Fibroblast of skin of left biceps (primary cell): ENCODE data around the gene SLC7A7.
"Not testable (repeated sequence)": the region's sequence is repeated elsewhere in the genome, so short reads cannot be mapped to it uniquely, and the experiment has no call there.

Experiments
- DNase-seq, 2 experiments: peaks; one replicate each; pipeline ENCODE4 v3.0.0-alpha.2; 2013; ENCODE audit warnings: low read depth in 2 of 2

The SLC7A7 gene

DNA sequence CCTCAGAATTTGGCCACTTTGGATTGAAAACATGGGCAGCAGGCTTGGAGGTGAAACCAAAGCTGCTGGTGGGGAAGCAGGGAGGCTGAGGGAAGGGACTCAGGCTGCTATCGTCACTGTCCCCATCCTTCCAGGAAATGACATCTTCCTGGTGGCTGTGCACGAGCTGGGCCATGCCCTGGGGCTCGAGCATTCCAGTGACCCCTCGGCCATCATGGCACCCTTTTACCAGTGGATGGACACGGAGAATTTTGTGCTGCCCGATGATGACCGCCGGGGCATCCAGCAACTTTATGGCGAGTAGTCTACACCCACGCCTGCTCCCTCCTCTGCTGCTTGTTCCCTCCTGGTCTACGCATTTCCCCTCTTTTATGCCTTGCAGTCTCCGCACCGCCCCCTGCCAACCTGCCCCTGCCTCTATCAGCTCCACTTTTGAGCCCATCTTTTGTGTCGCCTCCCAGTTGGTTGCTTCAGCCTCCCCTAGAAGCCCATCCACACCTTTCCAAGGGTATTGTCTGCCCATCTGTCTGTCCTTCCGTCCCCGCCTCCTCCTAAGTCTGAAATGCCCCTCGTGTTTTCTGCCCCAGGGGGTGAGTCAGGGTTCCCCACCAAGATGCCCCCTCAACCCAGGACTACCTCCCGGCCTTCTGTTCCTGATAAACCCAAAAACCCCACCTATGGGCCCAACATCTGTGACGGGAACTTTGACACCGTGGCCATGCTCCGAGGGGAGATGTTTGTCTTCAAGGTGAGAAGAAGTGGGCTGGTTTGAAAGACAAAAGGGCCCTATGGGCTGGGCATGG, 28.1 kb upstream of the SLC7A7 start:
- DNase-seq = no peak

DNA sequence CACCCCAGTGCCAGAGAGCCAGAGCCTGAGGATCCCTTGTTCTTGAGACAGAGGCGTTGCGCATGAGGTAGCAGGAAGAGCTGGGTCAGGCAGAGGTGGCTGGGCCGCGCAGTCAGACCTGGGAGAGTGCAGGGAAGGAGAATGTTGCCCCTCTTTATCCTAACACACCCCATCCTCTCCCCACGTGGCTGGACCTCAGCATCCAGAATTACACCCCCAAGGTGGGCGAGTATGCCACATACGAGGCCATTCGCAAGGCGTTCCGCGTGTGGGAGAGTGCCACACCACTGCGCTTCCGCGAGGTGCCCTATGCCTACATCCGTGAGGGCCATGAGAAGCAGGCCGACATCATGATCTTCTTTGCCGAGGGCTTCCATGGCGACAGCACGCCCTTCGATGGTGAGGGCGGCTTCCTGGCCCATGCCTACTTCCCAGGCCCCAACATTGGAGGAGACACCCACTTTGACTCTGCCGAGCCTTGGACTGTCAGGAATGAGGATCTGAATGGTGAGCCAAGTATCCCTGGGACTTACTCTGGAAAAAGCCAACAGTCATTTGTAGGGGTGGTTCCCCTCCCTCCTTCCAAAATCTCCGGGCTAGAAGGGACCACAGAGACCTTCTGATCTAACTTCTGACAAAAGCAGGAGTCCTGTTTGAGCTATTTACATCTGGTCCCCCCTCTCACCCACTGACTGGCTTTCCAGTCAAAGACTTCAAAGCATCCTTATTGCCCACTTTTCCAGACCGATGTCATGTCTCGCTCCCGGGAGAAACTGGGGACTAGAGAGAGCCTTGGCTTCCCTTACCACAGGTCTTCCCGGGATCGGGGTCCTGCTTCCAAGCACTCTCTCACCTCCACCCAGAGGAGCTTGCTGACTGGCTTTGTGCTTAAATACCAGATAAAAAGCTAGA, 27.2 kb upstream of the SLC7A7 start:
- DNase-seq = no peak

DNA sequence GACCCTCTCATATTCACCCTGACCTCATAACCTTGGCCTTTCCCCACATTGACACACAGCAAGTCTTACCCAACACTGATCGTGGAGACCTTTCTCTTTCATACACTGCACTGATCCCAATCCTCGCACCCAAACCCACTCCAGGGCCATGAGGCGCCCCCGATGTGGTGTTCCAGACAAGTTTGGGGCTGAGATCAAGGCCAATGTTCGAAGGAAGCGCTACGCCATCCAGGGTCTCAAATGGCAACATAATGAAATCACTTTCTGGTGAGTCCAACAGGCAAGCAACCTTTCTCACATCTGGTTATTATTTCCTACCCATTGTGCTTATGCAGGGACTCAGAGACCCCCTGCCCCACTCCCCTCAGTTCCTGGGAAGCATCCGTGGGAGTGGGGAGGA, 26.5 kb upstream of the SLC7A7 start:
- DNase-seq = no peak

GRCh38 chr14:22841311-22841710, 26.1 kb upstream of the SLC7A7 start:
- DNase-seq = no peak

DNA sequence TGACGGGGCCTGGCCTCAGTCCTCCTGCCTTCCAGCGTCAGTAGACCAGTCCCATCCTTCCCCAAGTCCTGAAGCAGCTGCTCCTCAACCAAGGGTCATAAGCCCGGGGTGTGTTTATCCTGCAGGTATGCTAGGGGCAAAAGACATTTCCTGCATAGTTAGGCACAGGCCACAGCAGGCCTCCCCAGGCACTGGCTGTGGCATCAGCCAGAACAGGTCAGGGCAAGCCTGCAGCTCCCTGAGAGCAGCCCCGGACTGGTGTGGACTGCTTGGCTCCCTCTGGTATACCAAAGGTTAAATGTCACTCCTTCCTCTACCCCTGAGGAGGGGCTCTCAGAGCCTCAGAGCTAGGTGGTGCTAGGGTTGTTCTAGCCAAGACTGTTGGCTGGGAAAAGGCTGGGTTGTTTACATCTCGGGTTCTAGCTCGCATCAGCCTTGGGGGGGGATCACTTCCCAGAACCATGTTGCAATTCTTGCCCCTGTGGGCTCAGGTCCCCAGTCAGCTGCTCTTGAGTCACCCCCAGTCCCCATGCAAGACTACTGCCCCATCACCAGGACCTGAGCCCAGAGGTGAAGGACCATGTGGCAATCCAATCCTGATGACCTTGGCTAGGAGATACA, 24.0 kb upstream of the SLC7A7 start:
- DNase-seq = no peak

DNA sequence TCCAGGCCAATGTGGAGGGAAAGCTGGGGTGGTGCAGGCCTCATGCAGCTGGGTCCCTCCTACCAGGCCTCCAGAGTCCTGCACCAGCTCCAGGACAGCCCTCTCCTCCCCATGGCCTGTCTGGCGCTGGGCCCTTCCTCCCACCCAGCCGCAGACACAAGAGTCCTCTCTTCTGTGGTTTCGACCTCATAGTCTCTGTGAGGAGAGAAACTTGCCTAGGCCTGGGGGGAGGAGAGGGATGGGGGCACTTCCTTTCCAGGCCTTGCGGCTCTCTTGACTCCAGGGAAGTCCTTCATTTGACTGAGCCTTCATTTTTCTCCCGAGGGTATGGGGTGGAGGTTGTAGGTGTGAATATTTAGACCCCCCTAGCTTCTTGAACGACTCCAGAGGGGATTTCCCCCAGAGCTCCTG, 23.4 kb upstream of the SLC7A7 start:
- DNase-seq = no peak

DNA sequence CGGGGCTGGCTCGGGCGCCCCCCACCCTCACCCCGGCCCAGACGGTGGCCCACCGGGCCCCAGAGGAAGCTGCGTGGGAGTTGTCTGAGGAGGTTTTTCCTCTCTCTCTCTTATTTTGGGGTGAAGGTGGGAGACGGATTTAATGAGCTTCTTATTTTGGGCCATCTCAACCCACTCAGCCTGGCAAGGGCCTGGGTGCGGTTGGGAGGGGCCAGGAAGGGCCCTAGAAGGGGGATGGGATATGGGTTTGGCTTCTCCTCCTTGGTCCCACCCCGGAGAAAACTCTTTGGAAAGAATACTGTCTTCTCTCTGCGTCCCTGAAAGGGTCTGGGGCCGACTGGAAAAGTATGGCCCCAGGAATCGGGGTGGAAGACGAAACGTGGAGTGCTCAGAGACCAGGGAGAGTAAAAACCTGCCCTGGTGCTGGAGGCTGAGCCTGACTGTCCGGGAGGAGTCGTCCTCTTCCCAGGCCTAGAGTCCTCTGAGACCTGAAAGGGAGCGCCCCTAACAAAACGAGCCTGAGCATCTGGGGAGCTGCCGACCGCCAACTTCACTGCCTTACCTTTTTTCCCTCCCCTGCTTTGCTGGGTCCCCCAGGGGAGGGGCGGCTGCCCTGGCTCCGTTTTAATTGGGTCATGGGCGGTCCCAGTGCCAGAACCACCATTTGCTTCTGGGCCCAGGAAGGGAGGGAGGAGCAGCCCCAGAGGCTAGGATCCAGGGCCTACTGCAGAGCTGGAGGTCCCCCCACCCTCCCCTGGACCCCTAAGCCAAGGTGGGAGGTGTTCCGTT, 22.7 kb upstream of the SLC7A7 start:
- no peak for DNase-seq

GRCh38 chr14:22837114-22837749, 22.0 kb upstream of the SLC7A7 start:
- no peak for DNase-seq

- DNase-seq = peak; percentile 71 to 77
Measured at GRCh38 chr14:22836301-22837113, 21.3 kb upstream of the SLC7A7 start, which contains the start of gene MMP14. TSS of gene MMP14 (plus strand) at chr14:22836585. CDS start at chr14:22836818, 233 bp downstream.

DNA sequence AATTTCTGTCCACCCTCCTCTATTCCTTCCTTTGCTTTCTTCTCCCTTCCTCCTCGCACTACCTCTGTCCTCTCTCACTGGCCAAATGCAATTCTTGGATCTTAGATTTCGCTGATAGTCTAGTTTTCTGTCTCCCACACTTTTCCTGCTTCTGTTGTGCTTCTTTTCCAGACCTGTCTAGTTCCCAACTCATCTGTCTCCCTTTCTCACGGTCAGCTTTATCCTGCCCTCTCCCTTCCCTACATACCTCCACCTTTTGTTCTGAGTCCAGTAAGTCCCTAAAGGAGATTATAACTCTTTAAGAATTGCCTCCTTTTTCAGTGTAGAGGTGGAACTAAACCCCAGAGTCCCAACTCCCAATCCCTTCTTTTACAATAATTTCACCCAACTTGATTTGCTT, 20.3 kb upstream of the SLC7A7 start:
- DNase-seq = no peak

DNA sequence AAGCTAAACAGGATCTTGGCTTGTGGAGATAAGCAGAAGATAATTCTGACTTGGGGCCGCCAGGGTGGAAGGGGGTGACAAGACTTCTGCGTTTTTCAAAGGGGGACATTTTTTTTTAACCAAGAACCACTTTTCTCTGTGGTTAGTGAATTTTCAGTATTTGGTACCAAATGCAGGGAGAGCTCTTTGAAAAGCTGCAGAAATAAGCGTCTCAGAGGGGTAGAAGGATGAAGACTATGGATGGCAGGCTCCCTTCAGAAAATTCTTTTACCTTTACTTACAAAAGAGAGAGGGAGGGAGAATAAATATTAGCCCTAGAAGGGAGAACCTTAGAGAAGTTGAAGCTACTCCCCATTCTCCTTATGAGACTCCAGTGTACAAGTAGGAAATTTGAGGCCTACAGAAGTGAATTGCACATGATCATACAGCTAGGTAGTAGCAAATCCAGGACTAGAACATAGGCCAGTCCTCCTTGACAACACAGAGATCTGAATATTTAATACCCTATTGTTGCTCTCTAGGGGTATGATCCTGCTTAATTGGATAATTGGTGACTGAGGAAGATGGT, 15.3 kb upstream of the SLC7A7 start:
- DNase-seq = no peak

DNA sequence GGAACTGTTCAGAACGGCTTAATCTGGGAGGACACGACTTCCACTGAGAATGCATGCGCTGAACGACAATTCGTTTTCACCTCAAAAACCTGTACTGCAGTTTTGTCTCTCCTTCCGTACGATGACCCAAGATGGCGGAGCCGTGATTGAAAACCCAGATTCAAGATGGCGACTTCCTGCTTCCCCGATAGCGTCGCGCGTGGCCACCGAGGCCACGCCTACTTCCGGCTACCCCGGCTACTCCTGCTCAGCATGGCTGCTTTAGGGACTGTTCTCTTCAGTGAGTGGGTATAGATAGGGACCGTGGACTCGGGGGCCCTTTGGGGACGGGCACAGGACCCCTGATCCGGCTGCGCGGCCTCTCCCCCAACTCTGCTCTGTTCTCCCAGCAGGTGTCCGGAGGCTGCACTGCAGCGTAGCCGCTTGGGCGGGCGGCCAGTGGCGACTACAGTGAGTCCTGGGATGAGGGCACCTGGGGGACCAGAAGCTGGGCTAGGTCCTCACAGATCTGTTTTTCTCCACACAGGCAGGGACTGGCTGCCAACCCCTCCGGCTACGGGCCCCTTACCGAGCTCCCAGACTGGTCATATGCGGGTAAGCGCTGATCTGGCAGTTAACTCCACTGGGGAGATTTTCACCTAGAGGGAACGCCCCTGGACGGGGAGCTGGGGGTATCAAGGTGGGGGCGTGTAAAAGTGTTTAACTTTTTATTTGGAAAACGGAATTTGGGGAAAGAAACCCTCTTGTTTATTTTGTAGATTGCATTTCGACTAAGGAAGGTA, 14.6 kb upstream of the SLC7A7 start, which contains the start of gene MRPL52:
MRPL52 (plus strand) TSS at position 227 of the 782 bp plus-strand sequence; CDS start at position 253, 26 bp downstream.
- DNase-seq = no peak

GRCh38 chr14:22829076-22829660, 13.9 kb upstream of the SLC7A7 start:
- DNase-seq = not testable (repeated sequence)

GRCh38 chr14:22824711-22825359, 9.6 kb upstream of the SLC7A7 start:
- peak; percentile 70 to 77 for DNase-seq

DNA sequence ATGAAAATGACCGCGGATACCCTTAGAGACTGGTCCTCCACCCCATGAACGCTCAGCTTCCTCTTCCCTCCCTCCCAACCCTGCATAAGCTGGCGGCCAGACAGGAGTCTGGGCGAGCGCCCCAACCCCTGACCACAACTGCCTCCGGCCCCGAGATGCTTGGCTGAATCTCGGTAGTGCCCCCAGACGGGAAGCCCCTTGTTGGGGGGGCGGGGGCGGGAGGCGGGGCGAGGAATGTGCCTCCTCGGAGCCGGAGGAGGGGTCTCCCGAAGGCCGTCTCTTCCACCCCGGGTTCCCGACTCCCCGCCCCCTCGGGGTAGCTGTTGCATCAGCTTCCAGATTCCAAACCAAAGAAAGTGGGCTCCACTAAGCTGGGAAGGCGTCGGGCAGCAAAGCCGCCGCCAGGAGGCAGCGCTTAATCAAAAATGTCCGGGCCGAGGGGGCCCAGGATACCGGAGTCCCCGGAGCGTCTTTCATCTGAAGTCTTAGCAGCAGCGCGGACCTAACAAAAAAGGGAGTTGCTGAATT, 7.4 kb upstream of the SLC7A7 start:
- DNase-seq = peak; percentile 83 to 85

DNA sequence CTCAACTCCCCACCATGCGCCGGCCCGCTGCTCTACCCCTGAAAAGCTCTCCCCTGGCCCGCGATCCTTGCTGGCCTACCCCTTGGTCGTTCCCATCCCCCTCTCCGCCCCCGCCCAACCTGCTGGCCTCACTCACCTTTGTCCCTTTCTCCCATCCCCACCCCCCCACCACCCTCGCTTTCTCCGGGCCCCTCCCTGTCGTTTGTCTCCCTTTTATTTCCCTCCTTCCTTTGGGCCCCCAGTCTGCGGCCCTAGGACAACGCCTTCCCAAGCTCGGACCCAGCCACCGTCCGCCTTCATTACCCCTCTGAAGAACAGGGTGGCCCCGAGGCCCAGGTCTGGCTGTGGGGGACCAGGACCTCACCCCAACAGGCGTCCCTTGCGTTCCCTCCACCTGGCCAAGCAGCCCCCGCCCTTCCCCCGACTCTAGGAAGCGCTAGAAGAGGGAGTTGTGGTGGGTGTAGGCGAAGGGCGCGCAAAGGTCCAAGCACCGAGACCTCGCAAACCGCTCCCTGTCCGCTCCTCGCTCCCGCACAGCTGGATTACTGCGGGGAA, 6.9 kb upstream of the SLC7A7 start:
- DNase-seq = no peak
